HEK293T (cell line): ENCODE measurements around the gene KIFC3.

Experiments used
- ARNT ChIP-seq: fragments of 450-650 bp; IDR thresholded peaks from 2 replicates; pipeline ENCODE4 v1.6.1; 2017; ENCODE audit warnings: mild to moderate bottlenecking
- BHLHE40 ChIP-seq: fragments of 450-650 bp; IDR thresholded peaks from 2 replicates; pipeline ENCODE4 v1.6.1; 2016; ENCODE audit warnings: mild to moderate bottlenecking, moderate library complexity, borderline replicate concordance
- ELF4 ChIP-seq: fragments of 450-650 bp; IDR thresholded peaks from 2 replicates; pipeline ENCODE4 v1.6.1; 2017; ENCODE audit warnings: antibody characterized with exemption
- FOXK2 ChIP-seq: fragments of 450-650 bp; IDR thresholded peaks from 2 replicates; pipeline ENCODE4 v1.6.1; 2016; ENCODE audit warnings: mild to moderate bottlenecking
- FOXM1 ChIP-seq: fragments of 450-650 bp; IDR thresholded peaks from 2 replicates; pipeline ENCODE4 v1.6.1; 2017; ENCODE audit warnings: mild to moderate bottlenecking, borderline replicate concordance
- L3MBTL2 ChIP-seq: fragments of 450-650 bp; conservative IDR thresholded peaks from 2 replicates; pipeline ENCODE4 v1.6.1; 2016; ENCODE audit warnings: mild to moderate bottlenecking
- LEF1 ChIP-seq: fragments of 450-650 bp; IDR thresholded peaks from 2 replicates; pipeline ENCODE4 v1.6.1; 2017; ENCODE audit warnings: mild to moderate bottlenecking, borderline replicate concordance
- NFRKB ChIP-seq: fragments of 450-650 bp; IDR thresholded peaks from 2 replicates; pipeline ENCODE4 v1.6.1; 2016; ENCODE audit warnings: mild to moderate bottlenecking, moderate library complexity
- SP1 ChIP-seq: fragments of 450-650 bp; IDR thresholded peaks from 2 replicates; pipeline ENCODE4 v1.6.1; 2017
- SUZ12 ChIP-seq: fragments of 450-650 bp; IDR thresholded peaks from 2 replicates; pipeline ENCODE4 v1.6.1; 2016; ENCODE audit warnings: mild to moderate bottlenecking
- TARDBP ChIP-seq: fragments of 450-650 bp; IDR thresholded peaks from 2 replicates; pipeline ENCODE4 v1.6.1; 2016
- TF ChIP-seq, protein P1 (sequence below): fragments of 450-650 bp; IDR thresholded peaks from 2 replicates; pipeline ENCODE4 v1.6.1; 2016

DNA sequence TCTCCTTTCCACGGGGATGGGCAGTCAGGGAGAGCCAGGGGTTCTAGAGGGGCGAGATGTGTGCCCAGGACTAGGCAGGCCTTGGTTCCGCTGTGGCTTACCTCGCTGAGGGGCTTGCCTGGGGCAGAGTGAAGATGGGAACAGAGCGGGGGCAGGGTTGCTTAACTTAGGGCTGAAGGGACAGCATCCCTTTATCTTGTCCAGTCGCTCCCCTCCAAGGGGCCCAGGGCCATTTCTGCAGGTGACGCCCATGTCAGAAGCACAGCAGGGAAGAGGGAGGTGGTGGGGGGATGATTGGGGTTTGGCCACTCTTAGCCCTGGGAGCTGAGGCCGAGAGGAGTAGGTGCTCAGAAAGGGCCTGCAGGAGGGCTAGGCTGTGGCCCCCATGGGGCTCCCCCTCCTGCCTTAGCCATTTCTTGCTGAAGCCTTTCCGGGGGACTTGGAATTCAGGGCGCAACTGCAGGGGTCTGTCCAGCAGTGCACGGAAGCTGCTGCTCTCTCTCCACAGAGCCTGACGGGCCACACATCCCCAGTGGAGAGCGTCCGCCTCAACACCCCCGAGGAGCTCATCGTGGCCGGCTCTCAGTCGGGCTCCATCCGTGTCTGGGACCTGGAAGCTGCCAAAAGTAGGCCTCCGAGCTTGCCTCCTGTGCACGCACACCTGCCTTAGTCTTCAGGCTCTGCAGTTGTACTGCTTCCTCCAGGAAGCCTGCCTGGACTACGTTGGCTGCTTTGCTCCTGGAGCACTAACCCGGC is 58.2 kb downstream of the KIFC3 start:
- TF ChIP-seq ELF4 (no peak), SUZ12 (no peak), NFRKB (no peak), FOXK2 (no peak), ARNT (no peak), LEF1 (no peak), TARDBP (no peak), L3MBTL2 (no peak), SP1 (no peak), BHLHE40 (no peak), FOXM1 (no peak)
- TF ChIP-seq, protein P1, sequence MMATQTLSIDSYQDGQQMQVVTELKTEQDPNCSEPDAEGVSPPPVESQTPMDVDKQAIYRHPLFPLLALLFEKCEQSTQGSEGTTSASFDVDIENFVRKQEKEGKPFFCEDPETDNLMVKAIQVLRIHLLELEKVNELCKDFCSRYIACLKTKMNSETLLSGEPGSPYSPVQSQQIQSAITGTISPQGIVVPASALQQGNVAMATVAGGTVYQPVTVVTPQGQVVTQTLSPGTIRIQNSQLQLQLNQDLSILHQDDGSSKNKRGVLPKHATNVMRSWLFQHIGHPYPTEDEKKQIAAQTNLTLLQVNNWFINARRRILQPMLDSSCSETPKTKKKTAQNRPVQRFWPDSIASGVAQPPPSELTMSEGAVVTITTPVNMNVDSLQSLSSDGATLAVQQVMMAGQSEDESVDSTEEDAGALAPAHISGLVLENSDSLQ: no peak
